ENCODE results near the gene FCHSD2.

FCHSD2 gene

GRCh38 chr11:72962084-72962483 is 180.0 kb downstream of the FCHSD2 start:
- DNase-seq = no peak

GRCh38 chr11:72959998-72960731 is 182.0 kb downstream of the FCHSD2 start:
- no peak for DNase-seq

- DNase-seq = no peak
These were observed 183.3 kb downstream of the FCHSD2 start for GRCh38 chr11:72958791-72959190.

DNA sequence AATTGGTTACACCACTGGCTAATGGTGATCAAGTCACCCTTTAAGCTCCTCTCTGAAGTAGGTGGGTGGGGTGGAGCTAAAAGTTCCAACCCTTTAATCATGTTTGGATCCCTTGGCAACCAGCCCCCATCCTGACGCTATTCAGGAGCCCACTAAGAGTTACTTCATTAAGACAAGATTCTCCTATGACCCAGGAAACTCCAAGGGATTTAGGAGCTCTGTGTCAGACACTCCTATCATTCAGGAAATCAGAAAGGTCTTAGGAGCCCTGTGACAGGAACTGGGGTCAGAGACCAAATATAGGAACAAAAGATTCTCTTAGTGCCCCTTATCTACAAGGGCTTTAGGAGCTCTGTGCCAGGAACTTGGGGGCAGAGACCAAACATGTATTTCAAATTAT is 186.7 kb downstream of the FCHSD2 start:
- DNase-seq = no peak

DNA sequence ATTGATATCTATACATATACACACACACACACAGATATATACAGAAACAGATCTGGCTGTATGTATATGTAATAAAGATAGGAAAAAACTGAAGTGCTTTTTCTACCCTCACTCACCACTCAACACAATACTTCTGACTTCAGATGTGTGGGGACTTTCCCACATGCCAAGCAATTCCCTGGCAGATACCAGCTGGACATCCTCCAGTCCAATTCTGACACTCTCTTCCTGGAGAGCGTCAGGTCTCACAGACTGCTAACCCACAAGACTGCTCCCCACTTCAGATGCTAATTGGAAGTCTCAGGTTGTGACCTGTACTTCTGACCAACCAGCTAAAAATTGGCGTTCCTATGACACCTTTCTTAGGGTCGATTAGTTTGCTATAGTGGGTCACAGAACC is 187.3 kb downstream of the FCHSD2 start:
- DNase-seq = no peak

DNA sequence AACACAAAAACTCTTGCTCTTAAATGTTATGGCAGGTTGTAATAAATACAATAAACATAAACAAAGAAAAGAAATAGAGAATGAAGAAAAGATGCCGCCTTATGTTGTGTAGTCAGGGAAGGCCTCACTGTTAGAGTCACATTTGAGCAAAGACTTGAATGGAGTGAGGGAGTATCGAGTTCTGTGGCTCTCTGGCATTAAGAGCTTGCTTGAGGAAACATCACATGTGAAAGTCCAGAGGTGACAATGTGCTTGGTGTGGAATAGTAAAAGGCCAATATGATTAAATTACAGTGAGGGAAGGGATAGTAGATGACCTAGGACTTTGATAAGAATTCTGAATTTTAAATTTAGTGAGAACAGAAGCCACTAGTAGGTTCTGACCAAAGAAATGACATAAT is 188.5 kb downstream of the FCHSD2 start:
- no peak for DNase-seq

- DNase-seq = no peak
These were observed 190.2 kb downstream of the FCHSD2 start for GRCh38 chr11:72951888-72952287.

DNA sequence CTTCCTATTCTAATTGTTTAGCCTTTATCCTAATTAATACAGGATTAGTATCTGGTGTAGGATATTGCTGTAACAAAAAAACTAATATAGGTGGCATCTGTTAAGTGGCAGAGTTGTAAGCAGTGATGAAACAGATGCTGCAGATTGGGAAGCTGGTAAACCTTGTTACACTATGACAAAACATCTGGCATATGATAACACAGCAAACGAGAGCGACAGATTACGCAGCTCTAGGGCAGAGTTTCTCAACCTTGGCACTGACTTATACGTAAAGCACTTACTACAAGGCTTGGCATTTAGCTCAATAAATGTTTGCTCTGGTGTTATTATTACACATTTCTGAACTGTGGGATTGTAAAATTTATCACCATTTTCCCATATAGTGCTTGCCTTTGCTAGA is 190.9 kb downstream of the FCHSD2 start:
- peak; percentile 54 to 85 for DNase-seq

DNA sequence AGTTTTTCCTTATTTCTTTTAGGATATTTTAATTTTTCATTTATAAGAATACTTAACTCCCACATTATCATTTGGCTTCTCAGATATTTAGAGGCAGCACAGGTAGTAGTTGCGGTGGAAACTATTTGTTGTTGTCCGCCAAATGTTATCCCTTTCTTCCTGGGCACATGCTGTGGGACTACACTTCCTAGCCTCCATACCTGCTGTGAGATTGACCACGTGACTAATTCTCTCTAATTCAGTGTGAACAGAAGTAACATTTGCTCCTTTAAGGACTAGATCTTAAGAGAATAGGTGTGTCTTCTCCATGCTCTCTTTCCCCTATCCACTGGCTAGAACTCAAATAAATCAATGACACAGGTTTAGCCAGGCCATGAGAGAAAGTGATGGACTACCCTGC is 191.4 kb downstream of the FCHSD2 start:
- DNase-seq = no peak

- no peak for DNase-seq
These were observed 194.9 kb downstream of the FCHSD2 start for GRCh38 chr11:72947229-72947628.

DNA sequence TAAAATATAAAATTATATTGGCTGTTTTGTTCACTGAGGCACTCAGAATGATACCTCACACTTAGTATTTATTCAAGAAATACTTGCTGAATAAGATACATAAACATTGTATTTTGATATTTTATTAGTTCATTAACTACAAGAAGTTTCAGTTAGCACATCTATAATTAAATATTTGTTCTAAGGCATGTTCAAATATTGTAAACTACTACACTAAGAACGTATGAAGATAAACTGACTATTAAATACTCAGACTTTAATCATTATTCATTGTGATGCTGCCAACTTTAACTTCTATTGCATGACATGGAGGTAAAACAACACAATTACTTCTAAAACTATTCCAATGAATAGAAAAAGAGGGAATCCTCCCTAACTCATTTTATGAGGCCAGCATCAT is 198.5 kb downstream of the FCHSD2 start:
- DNase-seq = no peak

GRCh38 chr11:72940417-72940816 is 201.7 kb downstream of the FCHSD2 start:
- no peak for DNase-seq

GRCh38 chr11:72939031-72939430 is 203.1 kb downstream of the FCHSD2 start:
- no peak for DNase-seq

DNA sequence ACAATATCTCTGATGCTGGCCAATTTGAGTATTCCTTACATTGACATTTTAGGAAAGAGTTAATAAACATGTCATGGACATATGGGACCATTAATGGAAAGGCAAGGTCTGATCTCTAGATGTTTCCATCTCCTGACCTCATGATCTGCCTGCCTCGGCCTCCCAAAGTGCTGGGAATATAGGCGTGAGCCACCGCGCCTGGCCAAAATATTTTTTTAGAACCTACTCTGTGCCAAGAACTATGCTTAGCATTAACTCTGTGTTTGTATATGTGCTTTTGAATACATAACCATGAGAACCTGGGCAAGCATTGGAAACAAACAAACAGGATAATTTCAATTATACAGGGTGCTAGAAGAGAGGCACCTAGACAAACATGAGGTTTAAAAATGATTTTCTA is 204.7 kb downstream of the FCHSD2 start:
- DNase-seq = no peak

DNA sequence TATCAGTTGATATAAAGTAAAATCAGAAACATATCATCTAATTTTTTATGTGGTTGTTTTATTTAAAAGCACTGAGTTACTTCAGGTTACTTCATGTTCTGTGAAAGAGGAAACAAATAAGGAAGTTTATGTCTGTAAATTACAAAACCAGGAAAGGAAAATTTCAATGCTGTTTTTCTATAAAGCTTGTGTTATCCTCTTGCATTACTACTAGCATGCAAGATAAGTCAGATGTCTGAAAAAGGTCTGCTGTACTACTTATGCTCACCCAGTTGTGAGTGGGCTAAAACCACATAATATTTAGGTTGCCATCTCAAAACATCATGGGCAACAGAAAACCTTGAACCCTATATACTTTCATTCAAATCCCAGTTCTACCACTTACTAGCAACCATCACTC is 206.4 kb downstream of the FCHSD2 start:
- DNase-seq = no peak

DNA sequence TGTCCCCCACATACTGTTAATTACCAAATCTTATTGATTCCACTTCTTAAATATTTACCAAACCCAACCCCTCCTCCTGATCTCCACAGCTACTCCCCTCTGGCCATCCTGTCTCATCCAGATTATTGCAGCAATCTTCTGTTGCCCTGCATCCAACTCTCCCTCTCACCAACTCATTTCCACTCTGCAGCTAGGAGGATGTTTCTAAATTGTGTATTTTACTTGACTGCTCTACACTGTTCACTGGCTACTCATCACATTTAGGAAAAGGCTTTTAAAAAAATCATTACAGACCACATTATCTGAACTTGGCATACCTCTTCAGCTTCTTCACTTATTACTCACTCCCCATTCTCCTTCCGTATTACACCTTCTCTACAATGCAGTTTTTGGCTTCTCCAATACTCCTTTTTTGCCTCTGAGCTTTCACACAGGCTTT is 210.0 kb downstream of the FCHSD2 start:
- DNase-seq = no peak

DNA sequence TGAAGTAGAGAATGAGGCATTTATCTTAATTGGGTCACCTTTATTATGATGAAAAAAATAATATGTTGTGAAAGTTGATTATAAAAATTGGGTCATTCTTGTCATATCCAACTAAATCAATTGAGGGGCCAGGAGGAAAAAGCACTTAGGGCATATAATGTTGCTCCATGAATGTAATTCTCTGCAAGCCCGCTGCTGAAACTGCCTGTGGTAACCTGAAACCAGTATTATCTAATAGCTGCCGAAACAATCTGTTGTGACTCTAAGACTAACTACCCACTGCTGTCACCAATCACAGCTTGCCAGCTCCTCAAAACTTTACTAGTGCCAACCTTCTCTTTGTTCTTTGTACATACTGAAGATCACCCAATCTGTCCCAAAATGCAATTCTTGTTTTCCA is 212.1 kb downstream of the FCHSD2 start:
- peak; percentile 78 to 87 for DNase-seq

DNA sequence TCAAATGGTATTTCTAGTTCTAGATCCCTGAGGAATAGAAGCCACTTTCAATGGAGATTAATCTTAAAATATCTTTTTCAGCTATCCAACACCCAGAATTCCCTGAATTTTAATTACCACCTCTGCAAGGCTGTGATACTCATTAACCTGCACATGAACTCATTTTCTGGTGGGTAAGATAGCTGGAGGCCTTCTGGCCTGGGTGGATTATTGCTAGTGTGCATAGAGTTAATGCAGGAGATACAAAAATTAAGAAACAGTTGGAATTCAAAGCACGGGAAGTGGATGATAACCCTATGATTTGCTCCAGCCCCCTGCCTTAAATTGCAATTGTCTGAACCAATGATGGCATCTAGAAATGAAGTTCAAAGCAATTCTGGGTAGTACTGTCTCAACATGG is 212.9 kb downstream of the FCHSD2 start:
- peak in 1 of 2 experiments; percentile 22 for DNase-seq

GRCh38 chr11:72927380-72927779 is 214.7 kb downstream of the FCHSD2 start:
- DNase-seq = no peak

- no peak for DNase-seq
These were observed 216.0 kb downstream of the FCHSD2 start for GRCh38 chr11:72926076-72926475.

GRCh38 chr11:72925656-72926055 is 216.5 kb downstream of the FCHSD2 start:
- DNase-seq = no peak

DNA sequence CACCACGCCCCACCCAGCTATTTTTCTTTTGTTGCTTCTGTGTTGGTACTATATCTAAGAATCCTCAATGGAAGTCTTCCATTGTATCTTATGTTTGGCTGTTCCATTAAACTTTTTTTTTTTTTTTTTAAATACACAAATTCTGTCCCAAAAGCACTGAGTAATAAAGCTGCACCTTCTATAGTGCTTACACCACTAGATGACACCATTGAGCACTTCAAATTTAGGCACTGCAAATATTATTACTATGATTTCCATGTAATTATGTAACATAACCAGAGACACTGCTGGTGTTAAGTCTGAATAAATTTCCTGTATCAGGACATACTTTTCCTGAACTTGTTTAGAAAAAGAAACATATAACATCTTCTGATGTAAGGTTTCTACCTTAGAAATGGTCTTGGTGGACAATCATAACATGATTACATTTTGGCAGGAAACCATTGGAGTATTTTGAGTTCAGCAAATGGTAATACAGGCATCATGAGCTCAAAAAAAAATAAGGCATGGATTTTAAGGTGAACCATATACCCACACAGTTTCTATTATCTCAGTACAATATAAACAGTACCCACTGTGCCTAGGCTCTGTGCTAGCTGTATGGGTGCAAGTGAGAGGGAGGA is 217.4 kb downstream of the FCHSD2 start:
- peak in 1 of 2 experiments; percentile 33 for DNase-seq

DNA sequence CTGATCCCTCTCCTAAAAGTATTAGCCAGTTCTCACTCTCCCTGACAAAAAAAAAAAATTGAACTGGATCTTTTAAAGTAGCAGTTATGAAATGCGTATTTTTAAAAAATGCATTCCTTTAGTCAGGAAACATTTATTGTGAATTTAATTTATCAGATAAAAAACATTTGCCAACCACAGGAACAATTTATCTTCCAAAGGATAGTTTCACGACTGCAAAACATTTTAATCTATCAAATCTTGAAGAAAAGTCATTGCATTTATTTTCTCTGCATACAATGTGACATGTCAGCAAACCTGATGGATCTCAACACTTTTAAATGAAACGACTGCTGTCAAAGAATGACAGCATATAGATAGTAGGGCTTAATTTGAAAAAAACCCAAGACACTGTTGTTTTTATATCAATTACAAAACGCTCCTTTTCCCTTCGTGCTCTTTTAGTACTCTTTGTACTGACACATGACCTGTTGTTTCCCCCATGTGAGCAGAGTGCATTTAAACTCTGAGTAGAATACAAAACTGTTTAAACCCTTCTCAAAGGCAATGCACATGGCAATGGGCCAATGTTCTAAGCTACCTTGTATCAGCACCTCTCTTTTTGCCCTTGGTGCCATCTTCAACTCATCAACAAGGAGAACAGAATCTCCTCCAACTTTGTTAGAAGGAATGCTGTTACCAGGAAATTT is 220.9 kb downstream of the FCHSD2 start:
- no peak for DNase-seq

GRCh38 chr11:72920001-72920400 is 222.1 kb downstream of the FCHSD2 start:
- no peak for DNase-seq

Measured in NCI-H524 (cell line).